NCI-H526 (cell line): ENCODE measurements around the gene TEX13A.

Experiments
- DNase-seq, 2 experiments: peaks; one replicate each; lab custom pipeline; 2025; lab: John Stamatoyannopoulos, UW

TEX13A gene

GRCh38 chrX:105173071-105173470, 47.4 kb downstream of the TEX13A start:
- DNase-seq: no peak
